GM23338 (cell line): ENCODE measurements around the gene AXIN2. TPM values are rescaled to one million over a fixed set of nuclear protein-coding genes. Genes with fewer than 3 reads are reported as not detected.

Experiments
- ATAC-seq: fragments of 200-7000 bp; cut with Tn5 transposase; 3 replicates; pipeline ENCODE4 v1.9.1; 2020
- DNase-seq: peaks from one replicate; pipeline ENCODE4 v3.0.0-alpha.2; 2015; ENCODE audit warnings: low spot score
- H2AFZ ChIP-seq: fragments of 200-600 bp; sonication (generic); 2 replicates; pipeline ENCODE4 v1.8.0; 2016; ENCODE audit warnings: antibody characterized with exemption, mild to moderate bottlenecking, moderate library complexity
- H3F3A ChIP-seq: fragments of 200-600 bp; sonication (generic); replicated peaks from 2 replicates; pipeline ENCODE4 v1.8.0; 2017; ENCODE audit warnings: antibody characterized with exemption, mixed run types, low read depth
- H3K27ac ChIP-seq: fragments of 200-600 bp; sonication (generic); 2 replicates; pipeline ENCODE4 v1.6.1; 2016; ENCODE audit warnings: low read depth
- H3K27me3 ChIP-seq: fragments of 200-600 bp; sonication (generic); 2 replicates; pipeline ENCODE4 v1.8.0; 2016; ENCODE audit warnings: mild to moderate bottlenecking, mixed run types, moderate library complexity; ENCODE audit not compliant: insufficient read depth
- H3K36me3 ChIP-seq: fragments of 200-600 bp; sonication (generic); 2 replicates; pipeline ENCODE4 v1.8.0; 2016; ENCODE audit warnings: mild to moderate bottlenecking; ENCODE audit not compliant: insufficient read depth
- H3K4me1 ChIP-seq: fragments of 200-600 bp; sonication (generic); 2 replicates; pipeline ENCODE4 v1.8.0; 2016; ENCODE audit warnings: mild to moderate bottlenecking, moderate library complexity; ENCODE audit not compliant: insufficient read depth
- H3K4me2 ChIP-seq: fragments of 200-600 bp; sonication (generic); 2 replicates; pipeline ENCODE4 v1.7.1; 2017; ENCODE audit warnings: mixed run types
- H3K4me3 ChIP-seq: fragments of 200-600 bp; sonication (generic); 2 replicates; pipeline ENCODE4 v1.6.1; 2016; ENCODE audit warnings: mixed run types
- H3K79me2 ChIP-seq: fragments of 200-600 bp; sonication (generic); replicated peaks from 2 replicates; pipeline ENCODE4 v1.8.0; 2017; ENCODE audit warnings: mild to moderate bottlenecking; ENCODE audit not compliant: insufficient read depth
- H3K9me2 ChIP-seq: fragments of 200-600 bp; sonication (generic); 2 replicates; pipeline ENCODE4 v1.8.0; 2017; ENCODE audit not compliant: insufficient read depth
- H4K20me1 ChIP-seq: fragments of 200-600 bp; sonication (generic); replicated peaks from 2 replicates; pipeline ENCODE4 v1.8.0; 2017; ENCODE audit warnings: mild to moderate bottlenecking; ENCODE audit not compliant: insufficient read depth
- H3K27ac Mint-ChIP-seq: 2 replicates; pipeline ENCODE4 v1.8.0; 2020; ENCODE audit warnings: inconsistent platforms, mild to moderate bottlenecking, moderate library complexity, mixed read lengths
- H3K27me3 Mint-ChIP-seq: 3 replicates; pipeline ENCODE4 v1.8.0; 2022; ENCODE audit warnings: low read depth, mild to moderate bottlenecking, moderate library complexity, mixed read lengths, inconsistent platforms; ENCODE audit not compliant: insufficient read depth, poor library complexity
- H3K36me3 Mint-ChIP-seq: 3 replicates; pipeline ENCODE4 v1.8.0; 2021; ENCODE audit warnings: low read depth, mild to moderate bottlenecking, inconsistent platforms, moderate library complexity, mixed read lengths
- H3K4me1 Mint-ChIP-seq: 3 replicates; pipeline ENCODE4 v1.8.0; 2020; ENCODE audit warnings: mild to moderate bottlenecking, inconsistent platforms, mixed read lengths
- H3K4me3 Mint-ChIP-seq: 3 replicates; pipeline ENCODE4 v1.8.0; 2021; ENCODE audit warnings: moderate library complexity, mild to moderate bottlenecking, inconsistent platforms, mixed read lengths
- H3K9me3 Mint-ChIP-seq: 3 replicates; pipeline ENCODE4 v1.8.0; 2020; ENCODE audit warnings: moderate library complexity, mild to moderate bottlenecking, inconsistent platforms, mixed read lengths
- CREB1 ChIP-seq: fragments of 250-450 bp; sonication (Bioruptor Pico); IDR thresholded peaks from 2 replicates; pipeline ENCODE4 v1.5.0; 2020; ENCODE audit warnings: low read depth, mild to moderate bottlenecking, moderate library complexity
- CTCF ChIP-seq, 2 experiments: fragments of 200-600 bp in 1 of 2; sonication (generic) in 1 of 2; conservative IDR thresholded peaks; 2 replicates each; pipeline versions ENCODE4 v1.5.1 to v1.6.1; 2016 to 2017; ENCODE audit warnings: antibody characterized with exemption in 2 of 2, low read depth in 2 of 2, mild to moderate bottlenecking in 2 of 2, moderate library complexity in 1 of 2
- ETS1 ChIP-seq: IDR thresholded peaks from 2 replicates; pipeline ENCODE4 v1.6.1; 2016; ENCODE audit warnings: antibody characterized with exemption
- EZH2 ChIP-seq: fragments of 200-600 bp; sonication (generic); IDR thresholded peaks from one replicate; pipeline ENCODE4 v1.8.0; 2017; ENCODE audit warnings: antibody characterized with exemption, mild to moderate bottlenecking, low read depth; ENCODE audit not compliant: unreplicated experiment
- EZH2phosphoT487 ChIP-seq: fragments of 200-600 bp; sonication (generic); IDR thresholded peaks from one replicate; pipeline ENCODE4 v1.8.1; 2018; ENCODE audit warnings: antibody characterized with exemption; ENCODE audit not compliant: unreplicated experiment
- JUNB ChIP-seq: IDR thresholded peaks from one replicate; pipeline ENCODE4 v1.6.1; 2016; ENCODE audit warnings: antibody characterized with exemption; ENCODE audit not compliant: unreplicated experiment
- NANOG ChIP-seq: IDR thresholded peaks from 2 replicates; pipeline ENCODE4 v1.6.1; 2016; ENCODE audit warnings: antibody characterized with exemption, borderline replicate concordance
- POLR2AphosphoS5 ChIP-seq: IDR thresholded peaks from 2 replicates; pipeline ENCODE4 v1.6.1; 2016; ENCODE audit warnings: antibody characterized with exemption, low read depth
- REST ChIP-seq: IDR thresholded peaks from one replicate; pipeline ENCODE4 v1.6.1; 2018; ENCODE audit warnings: antibody characterized with exemption; ENCODE audit not compliant: unreplicated experiment
- STAT1 ChIP-seq: IDR thresholded peaks from one replicate; pipeline ENCODE4 v1.6.1; 2016; ENCODE audit warnings: antibody characterized with exemption; ENCODE audit not compliant: unreplicated experiment
- ZNF114 ChIP-seq: fragments of 250-450 bp; sonication (Bioruptor Pico); IDR thresholded peaks from 2 replicates; pipeline ENCODE4 v1.5.0; 2020; ENCODE audit warnings: mild to moderate bottlenecking, moderate library complexity
- ZNF331 ChIP-seq: fragments of 250-450 bp; sonication (Bioruptor Pico); IDR thresholded peaks from 2 replicates; pipeline ENCODE4 v1.5.0; 2020; ENCODE audit warnings: low read depth, mild to moderate bottlenecking, moderate library complexity
- ZNF462 ChIP-seq: fragments of 250-450 bp; sonication (Bioruptor Pico); IDR thresholded peaks from 2 replicates; pipeline ENCODE4 v1.5.0; 2020; ENCODE audit warnings: mild to moderate bottlenecking, moderate library complexity
- polyA plus RNA-seq: library from polyadenylated mRNA; unstranded; fragments of >200 nt; fragmentation: Nextera tagmentation; extraction: Ambion mirVana; gene quantifications from 2 replicates; pipeline ENCODE4 v1.2.1, GENCODE V29; 2016
- total RNA-seq: library from RNA; depleted of rRNA; stranded (reverse); fragments of >200 nt; shearing (Covaris generic); gene quantifications from 2 replicates; pipeline ENCODE4 v1.2.3, GENCODE V29; 2014

The AXIN2 gene
- total and polyA plus RNA-seq, 2 experiments from 2014 or later = 8.0 to 32.7 TPM

- peak; percentile 47 for ATAC-seq
- Histone ChIP-seq H2AFZ (no peak overlapping the region), H3K79me2 (no peaks in the 10 kb centered on the region), H3K4me1 (peaks cover 33% of the 10 kb centered on the region), H3K27ac (peak overlapping the region; percentile 95), H4K20me1 (no peaks in the 10 kb centered on the region), H3F3A (peaks cover 9% of the 10 kb centered on the region), H3K4me3 (peak overlapping the region; percentile 17; the same call in 1 of the 2 replicates), H3K4me2 (peak overlapping the region; percentile 37), H3K9me2 (0 out of 2 replicates have a peak, but pooled peaks cover 7% of the 10 kb centered on the region), H3K27me3 (no peaks in the 10 kb centered on the region), H3K36me3 (no peaks in the 10 kb centered on the region)
- H3K36me3 Mint-ChIP-seq = no peaks in the 10 kb centered on the region; the same call in 2 of the 3 replicates
- TF ChIP-seq EZH2phosphoT487 (no peak), NANOG (no peak), JUNB (no peak), CTCF (conservative IDR thresholded peaks at IDR 0.05; ENCODE audit: low read depth in 2 of 2) (no peak), REST (no peak), EZH2 (no peak), ZNF114 (CRISPR knock-in tag) (no peak), ZNF331 (CRISPR knock-in tag) (no peak), POLR2AphosphoS5 (no peak), CREB1 (CRISPR knock-in tag) (no peak), STAT1 (no peak), ETS1 (no peak), ZNF462 (CRISPR knock-in tag) (no peak)
- no peaks in the 10 kb centered on the region; the same call in 1 of the 3 replicates for H3K9me3 Mint-ChIP-seq
- peaks cover 30% of the 10 kb centered on the region for H3K27me3 Mint-ChIP-seq
- H3K4me3 Mint-ChIP-seq = peak overlapping the region; percentile 59
- peak overlapping the region; percentile 96 for H3K27ac Mint-ChIP-seq
- H3K4me1 Mint-ChIP-seq = peaks cover 43% of the 10 kb centered on the region
- DNase-seq = peak; percentile 55
Observed at GRCh38 chr17:65573282-65573602, 11.8 kb upstream of the AXIN2 start.
